Astrocyte (in vitro differentiated cells and primary cell): ENCODE results near the gene PMM2.

Experiments
- CTCF ChIP-seq: IDR thresholded peaks from 2 replicates; pipeline ENCODE4 v1.5.1; 2011; ENCODE audit warnings: low read depth, mild to moderate bottlenecking, inconsistent platforms, low read length, moderate library complexity; ENCODE audit not compliant: insufficient read depth
- EZH2 ChIP-seq: IDR thresholded peaks from 2 replicates; pipeline ENCODE4 v1.6.1; 2012; ENCODE audit warnings: mild to moderate bottlenecking, low read length, inconsistent platforms; ENCODE audit not compliant: insufficient read depth

GRCh38 chr16:8846401-8846932 is 48.8 kb downstream of the PMM2 start:
- TF ChIP-seq CTCF: no peak
- TF ChIP-seq EZH2: no peak
